GM12801 (cell line): ENCODE data around the gene OTOP2.

Experiments
- CTCF ChIP-seq: IDR thresholded peaks from one replicate; pipeline ENCODE4 v1.5.1; 2011; ENCODE audit warnings: control low read depth; ENCODE audit not compliant: insufficient read length; ENCODE audit errors: extremely low read depth

OTOP2 gene

GRCh38 chr17:74960570-74961342 lies 36.7 kb downstream of the OTOP2 start:
- no peak for TF ChIP-seq CTCF

GRCh38 chr17:74961657-74962350 lies 37.7 kb downstream of the OTOP2 start:
- TF ChIP-seq CTCF, result no peak

DNA sequence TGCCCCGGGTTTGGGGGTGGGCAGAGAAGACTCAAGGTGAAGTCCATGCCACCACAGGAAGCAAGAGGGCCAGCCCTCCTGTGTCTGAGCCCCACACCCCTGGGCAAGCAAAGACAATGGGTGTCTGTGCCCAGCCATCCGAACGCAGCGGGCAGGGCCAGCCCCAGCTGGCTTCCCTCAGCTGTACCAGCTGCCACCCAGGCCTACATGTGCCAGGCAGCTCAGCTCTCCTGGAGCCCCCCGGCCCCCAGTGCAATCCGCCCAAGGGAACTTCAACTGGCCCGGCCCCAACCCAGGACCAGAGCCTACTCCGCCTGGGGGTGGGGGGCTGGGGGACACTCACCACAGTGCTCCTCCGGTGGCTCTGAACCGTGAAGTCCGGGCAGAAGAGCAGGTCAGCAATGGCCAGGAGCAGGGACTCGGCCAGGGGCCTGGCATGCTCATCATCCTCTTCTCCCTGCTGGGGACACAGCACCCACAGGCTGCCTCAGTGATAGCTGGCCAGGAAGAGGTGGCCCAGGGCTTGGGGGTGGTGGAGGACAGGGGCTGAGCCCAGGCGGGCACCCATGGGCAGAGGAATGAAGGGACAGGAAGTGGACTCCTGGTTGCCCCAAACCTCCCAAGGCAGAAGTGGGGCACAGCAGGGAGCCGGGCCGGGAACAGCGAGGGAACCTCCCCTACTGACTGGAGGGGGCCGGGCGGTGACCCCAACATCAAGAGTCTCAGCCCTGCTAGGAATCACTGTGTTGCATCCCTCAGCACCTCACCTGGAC lies 38.7 kb downstream of the OTOP2 start:
- no peak for TF ChIP-seq CTCF

DNA sequence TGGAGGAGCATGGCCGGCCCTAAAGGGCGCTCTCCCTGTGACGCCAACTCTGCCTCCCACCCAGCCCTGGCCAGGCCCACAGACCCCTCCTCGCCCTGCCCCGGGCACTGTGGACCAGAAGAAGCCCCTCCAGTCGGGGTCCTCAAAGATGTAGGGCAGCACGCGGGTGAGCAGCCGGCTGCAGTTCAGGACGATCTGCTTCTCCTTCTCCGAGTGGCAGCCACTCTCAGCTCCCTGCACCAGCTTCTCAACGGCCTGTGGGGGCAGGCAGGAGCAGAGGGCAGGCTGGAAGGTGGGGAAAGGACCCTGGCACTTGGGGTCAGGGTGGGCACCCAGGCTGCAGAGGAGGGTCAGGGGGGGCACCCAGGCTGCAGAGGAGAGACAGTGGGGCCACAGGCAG lies 39.6 kb downstream of the OTOP2 start:
- no peak for TF ChIP-seq CTCF

- no peak for TF ChIP-seq CTCF
Measured at GRCh38 chr17:74964246-74964761, 40.2 kb downstream of the OTOP2 start.

DNA sequence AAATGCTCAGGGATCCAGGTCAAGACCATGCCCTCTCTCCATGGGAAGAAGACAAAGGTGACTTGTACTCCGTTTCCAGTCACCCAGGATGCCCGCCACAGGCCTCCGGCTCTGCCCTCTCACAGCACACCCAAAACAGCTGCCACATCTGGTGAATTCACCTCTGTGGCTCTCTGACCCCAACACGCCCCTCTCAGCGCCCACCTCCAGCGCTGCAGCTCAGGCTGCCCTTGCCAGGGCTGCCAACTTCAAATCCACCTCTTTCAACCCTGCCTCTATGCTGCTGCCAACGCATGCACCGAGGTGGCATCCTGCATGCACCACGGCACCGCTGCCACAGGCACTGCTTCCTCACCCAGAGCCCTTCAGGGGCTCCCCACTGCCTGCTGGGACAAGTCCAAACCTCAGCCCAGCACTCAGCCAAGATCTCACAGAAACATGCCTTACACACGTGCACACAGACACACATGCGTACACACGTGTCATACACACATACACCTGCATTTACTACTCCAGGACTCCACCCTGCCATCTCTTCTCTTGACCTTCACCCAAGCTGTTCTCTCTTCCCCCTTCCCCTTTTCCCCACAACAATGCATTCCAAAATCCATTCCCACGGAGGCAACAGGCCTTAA lies 41.0 kb downstream of the OTOP2 start:
- TF ChIP-seq CTCF, result no peak
